NCI-H526 (cell line): ENCODE results near the gene IL17A.
"Not testable (repeated sequence)": the region's sequence is repeated elsewhere in the genome, so short reads cannot be mapped to it uniquely, and the experiment has no call there.

ENCODE experiments used
- DNase-seq, 2 experiments: peaks; one replicate each; lab custom pipeline; 2025; lab: John Stamatoyannopoulos, UW

IL17A gene

DNA sequence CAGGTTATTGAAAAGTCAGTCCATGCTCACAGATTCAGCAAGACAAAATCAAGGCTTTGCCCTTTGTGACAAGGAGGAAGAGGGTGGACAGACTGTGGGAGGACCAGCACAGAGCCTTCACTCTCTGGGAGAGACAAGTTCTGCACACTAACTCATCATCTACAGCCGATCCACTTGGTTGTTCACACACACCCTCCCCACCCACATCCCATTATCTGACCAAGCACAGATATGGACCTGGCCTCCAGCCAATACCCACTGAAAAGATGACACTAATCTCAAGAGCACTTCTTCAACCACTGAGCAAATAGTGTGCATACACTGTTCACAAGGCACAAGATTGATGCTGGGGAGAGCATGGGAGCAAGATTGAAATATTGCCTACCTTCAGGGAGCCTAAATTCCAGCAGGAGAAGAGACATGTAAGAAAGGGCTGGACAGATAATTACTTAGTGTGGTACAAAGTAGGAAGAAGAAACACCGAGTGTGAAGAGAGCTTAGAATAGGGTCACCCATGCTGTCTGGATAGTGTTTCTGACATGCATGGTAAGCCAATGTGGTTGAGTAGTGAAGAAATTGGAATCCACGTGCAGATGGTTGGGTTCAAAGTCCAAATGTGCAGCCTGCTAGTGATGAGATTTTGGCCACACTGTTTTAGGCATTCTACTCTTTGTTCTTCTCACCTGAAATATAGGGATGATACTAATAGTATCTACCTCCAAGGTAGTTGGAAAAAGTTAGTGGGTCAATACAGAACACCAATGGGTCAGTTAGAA lies 21.7 kb upstream of the IL17A start:
- DNase-seq = no peak

DNA sequence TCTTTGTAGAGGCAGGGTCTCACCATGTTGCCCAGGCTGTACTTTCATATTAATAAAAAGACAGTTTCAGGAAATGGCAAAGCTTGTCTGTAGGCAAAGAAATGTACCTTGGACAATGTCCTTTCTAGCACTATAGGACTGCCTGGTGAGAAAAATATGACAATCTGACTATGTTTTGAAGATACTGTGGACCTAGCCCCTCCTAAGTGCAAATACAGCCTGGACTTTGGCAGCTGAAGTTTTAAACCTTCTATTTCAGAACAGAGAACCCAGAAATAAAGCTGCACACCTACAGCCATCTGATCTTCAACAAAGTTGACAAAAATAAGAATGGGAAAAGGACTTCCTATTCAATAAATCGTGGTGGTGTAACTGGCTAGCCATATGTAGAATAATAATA lies 18.9 kb upstream of the IL17A start:
- DNase-seq = no peak

DNA sequence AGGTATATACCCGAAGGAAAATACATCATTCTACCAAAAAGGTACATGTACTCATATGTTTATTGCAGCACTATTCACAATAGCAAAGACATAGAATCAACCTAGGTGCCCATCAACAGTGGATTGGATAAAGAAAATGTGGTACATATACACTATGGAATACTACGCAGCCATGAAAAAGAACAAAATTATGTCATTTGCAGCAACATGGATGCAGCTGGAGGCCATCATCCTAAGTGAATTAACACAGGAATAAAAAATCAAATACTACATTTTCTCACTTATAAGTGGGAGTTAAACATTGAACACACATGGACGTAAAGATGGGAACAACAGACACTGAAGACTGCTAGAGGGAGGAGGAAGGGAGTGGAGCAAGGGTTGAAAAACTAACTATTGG lies 17.8 kb upstream of the IL17A start:
- not testable (repeated sequence) for DNase-seq

DNA sequence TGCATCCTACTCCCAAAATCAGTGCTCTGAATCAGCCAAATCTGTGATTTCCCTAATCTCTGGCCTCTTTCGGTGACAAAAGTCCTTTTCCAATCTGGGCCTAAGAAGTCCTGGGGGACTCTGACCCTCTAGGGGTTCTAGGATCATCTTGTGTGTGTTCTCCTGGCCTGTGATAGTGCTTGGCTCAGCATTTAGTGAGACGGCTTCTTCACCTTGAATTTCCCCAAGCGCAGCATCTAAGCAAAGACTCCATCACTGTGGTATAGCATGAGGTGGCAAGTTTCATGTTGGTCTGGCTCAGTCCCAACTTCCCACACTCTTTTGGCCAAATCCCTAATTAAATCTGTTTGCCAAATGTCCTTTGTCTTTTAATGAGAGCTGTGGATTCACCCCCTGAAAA lies 12.1 kb upstream of the IL17A start:
- DNase-seq = no peak

DNA sequence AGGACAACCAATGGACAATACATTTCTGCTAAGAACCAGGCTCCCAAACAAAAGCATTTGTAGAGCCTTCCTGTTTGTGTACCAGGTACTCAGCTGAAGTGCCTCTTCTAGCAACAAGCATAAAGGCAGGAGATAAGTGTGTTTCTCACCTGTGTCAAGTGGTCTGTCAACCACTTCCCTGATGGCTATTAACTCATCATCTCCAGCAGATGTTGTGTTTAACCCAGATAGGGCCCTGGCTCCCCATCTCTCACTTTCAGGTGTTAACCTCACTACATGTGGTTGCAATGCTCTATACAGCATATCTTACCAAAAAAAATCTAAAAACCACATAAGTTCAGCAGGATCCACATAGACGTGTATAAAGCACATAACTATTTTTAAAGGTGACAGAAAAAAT lies 9.6 kb upstream of the IL17A start:
- DNase-seq = no peak

DNA sequence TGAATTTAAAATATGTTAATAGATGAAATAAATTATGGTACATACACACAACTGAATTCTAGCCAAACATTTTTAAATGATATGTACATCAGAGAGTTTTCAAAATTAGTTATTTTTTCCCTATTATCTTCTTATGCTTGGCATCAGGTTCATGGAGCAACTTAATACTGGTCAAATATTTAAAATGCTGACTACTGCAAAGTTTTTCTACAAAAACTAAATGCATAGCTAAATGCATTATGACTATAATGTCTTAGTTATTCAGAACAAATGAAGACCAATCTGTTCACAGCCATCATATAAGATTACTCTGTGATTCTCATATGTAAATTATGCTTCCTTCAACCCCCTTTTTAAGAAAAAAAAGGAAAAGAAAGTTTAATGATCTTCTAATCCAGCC lies 8.2 kb upstream of the IL17A start:
- no peak for DNase-seq

DNA sequence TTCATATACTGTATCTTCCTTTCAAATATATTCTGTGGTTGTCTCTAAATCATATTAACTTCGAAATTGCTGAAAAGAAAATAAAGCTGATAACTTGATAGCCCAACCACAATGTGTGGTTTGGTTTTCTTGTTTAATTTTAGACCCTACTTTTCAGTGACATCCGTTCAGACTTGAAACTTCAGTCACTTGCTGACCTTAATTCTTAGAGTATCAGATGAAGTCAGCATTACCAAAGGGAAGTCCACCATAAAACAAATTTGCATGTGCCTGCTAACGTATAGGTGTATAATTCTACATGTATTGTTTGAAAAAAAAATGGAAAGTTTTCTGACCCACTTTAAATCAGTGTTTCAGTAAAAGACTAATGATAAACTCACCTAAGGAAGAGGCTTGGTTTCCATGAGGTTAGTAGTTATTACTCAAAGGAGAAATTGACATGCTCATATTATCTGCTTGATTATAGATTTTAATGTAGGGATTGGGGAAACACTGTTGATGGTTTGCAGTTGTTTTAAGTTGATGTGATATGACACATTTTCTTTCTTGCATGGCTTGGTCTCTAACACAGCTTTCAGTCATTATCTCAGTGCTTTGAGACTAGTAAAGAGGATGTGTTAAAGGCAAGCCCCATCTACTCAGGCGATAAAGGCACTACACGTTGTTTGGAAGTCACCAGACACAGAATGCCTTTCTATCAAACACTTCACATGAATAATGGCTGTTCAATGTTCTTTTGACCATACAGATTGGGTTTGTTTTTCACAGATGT lies 5.2 kb upstream of the IL17A start:
- DNase-seq = no peak

DNA sequence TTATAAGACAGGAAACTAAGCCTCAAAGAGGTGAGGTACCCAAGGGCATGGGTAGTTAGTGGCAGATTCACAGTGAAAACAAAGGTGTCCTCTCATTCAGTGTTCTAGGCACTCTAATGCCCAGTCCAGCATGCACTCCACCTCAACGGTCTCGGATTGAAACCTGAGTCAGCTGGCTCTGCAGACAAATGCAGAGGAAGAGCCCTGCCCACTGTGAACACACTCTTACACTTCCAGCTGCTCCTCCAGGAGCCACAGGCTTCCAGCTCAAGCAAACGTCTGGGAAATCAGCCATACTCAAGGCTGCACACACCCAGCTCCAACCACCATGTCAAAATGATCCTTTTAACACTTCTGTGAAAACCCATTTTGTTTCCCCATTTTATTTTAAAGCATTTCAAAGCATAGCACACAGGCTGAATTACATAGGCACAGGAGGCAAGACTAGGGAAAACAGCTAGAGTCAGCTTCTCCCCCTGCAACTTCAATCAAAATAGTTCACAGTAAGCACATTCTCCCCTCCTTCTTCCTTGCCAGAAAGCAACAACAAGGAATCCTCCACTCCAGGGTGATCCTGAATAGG lies 3.0 kb upstream of the IL17A start:
- DNase-seq = no peak

DNA sequence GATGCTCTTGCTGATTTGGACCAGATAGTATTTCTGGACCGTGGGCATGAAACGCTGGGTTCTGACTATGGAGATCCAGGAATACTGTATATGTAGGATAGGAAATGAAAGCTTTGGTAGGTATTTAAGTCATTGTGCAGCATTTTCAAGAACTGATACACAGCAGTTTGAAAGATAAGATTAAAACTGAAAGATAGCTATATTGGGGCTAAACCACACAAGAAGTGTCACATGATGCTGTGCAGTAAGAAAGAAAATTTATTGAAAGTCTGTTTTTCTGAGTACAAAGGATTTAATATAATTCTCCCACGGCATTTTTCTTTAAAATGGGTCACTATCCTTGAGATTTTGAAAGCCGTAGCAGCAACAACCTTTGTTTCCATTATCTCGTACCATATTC lies 305 bp downstream of the IL17A start:
- no peak for DNase-seq

DNA sequence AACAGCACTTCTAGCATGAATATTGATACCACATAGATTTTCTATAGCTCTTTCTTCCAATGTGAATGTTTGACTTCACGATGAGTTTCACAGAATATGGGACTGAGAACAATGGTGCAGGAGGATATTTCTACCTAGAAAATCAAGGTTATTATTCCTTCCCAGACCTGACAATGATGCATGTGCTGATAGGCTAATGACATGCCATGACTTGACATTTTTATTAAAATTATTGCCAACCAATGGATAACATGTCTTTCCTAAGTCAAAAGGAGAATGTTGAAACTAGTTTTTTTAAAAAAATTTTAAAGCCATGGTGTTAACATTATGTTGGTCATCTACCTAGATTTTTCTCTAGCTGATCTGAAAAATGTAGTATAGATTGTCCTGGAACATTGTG lies 923 bp downstream of the IL17A start:
- no peak for DNase-seq

DNA sequence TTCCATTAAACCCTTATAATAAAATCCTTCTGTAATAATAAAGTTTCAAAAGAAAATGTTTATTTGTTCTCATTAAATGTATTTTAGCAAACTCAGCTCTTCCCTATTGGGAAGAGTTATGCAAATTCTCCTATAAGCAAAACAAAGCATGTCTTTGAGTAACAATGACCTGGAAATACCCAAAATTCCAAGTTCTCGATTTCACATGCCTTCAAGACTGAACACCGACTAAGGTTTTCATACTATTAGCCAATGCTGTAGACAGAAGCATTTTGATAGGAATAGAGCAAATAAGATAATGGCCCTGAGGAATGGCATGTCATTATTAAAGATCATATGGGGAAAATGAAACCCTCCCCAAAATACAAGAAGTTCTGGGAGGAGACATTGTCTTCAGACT lies 3.8 kb downstream of the IL17A start:
- DNase-seq = no peak

DNA sequence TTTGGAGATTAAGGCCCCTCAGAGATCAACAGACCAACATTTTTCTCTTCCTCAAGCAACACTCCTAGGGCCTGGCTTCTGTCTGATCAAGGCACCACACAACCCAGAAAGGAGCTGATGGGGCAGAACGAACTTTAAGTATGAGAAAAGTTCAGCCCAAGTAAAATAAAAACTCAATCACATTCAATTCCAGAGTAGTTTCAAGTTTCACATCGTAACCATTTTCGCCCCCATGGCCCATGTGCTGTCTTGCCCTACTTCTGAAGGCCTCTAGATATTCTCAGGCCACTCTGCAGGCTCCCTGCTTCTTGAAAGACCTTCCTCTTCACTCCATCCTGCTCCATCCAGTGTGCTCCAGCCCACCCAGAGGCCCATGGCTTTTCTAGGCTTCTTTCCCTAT lies 4.2 kb downstream of the IL17A start:
- DNase-seq = no peak

DNA sequence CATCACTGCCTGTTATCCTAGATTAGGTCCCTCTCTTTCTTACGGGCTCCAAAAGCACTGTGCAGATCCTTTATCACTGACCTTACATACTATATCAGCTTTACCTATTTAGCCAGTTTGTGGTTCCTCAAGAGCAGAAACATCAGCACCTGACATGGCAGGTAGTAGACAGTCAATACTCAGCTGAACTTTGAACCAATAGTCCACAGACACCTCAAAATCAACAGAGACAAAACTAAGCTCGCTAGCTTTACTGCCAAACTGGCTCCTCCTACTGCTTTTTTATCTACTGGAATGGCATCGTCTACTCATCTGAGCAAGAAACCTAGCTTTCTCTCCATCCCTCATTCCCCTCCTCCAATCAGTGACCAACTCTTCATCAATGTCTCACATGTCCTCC lies 5.6 kb downstream of the IL17A start:
- no peak for DNase-seq

DNA sequence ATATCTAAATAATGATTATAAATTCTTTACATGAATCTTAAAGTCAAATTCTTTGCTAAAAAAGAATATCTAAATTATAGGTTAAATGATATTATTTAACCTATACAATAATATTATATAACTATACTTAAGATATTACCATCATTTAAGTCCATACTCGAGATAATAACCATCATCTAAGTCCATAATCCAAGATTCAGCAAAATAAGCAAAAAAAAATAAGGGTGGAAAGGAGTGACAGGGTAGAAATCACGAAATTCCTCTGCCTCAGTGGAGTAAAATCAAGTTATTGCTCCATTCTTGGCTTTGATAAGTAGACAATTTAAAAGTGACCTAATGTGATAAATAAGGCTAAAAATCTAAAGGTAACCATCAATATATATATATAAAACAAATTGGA lies 9.7 kb downstream of the IL17A start:
- DNase-seq = no peak

DNA sequence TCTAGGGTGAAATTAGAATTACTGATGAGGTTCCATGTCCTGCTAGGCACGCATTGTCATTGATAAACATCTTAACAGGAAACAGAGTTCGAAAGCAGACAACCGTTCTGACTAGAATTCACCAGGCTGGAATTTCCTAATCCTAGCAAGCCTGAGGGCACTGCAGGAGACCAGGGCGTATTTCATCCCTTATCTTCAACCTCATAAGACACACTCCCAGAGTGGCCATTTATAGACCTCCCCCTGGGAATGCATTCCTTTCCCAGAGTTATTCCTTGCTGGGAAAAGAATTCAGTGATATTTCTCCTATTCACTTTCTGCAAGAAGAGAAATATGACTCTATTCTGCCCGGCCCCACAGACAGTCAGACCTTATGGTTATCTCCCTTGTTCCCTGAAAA lies 13.9 kb downstream of the IL17A start:
- not testable (repeated sequence) for DNase-seq

DNA sequence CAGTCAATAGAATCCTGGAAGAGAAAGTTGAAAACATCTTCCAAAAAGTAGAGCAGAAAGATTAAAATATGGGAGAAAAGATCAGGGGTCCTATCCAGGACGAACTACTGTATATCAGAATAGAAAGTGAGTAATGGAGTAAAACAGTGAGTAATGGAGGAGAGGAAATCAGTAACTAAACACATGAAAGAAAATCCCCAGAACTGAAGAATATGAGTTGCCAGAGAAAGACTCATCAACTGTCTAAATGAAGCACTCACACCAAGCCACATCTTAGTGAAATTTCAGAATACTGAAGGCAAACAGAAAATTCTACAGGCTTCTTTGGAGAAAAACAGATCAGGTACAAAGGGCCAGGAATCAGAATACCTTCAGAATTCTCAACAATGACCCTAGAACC lies 14.9 kb downstream of the IL17A start:
- DNase-seq = no peak

DNA sequence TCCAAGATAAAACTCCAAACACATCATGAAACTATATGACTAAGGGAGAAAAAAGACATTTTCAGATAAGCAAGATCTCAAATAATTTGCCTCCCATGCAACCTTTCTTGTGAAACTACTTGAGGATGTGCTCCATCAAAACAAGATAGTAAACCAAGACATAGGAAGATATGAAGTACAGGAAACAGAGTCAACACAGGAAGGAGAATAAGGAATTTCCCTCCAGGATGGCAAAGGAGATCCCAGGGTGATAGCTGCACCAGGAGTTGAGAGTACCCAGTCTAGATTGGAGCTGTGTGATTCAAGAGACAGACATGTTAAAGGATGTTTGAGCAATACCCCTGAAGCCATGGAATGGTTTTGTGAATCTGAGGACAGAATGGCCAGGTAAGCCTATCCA lies 15.3 kb downstream of the IL17A start:
- DNase-seq = no peak

DNA sequence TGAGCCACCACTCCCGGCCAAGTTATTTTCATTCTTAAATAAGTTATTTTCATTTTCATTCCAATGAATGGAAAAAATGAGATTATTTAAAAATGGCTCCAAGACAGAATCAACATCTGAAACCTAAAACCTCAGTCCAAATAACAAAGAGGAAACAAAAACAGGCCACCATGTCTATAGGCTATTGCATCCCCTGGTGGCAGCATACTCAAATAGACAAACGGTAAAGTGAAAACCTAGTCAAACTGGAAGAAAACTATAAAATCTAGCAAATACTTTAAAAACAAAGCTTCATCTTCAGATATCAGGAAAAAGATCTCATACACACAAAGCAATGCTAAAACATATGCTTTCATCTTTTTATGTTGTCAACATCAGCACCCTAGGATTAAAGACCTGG lies 20.9 kb downstream of the IL17A start:
- DNase-seq = no peak

DNA sequence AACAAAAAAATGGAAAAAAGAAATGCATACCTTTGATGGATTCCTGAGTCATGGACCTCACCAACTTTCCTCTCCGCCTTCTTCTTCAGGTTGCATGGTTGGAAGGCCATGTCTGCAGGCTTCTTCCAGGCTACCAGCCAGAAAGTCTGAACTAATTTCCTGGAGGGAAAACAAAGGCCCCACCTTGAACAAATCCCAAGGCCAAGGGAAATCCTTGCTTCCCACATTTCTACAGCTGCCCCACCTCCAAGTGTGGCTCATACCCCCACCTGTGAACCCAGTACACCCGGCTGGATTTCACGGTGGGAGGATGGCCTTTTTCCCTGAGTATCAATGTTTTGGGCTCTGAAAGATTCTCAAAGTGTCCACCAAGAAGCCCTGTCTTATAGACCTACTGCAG lies 22.4 kb downstream of the IL17A start:
- no peak for DNase-seq

DNA sequence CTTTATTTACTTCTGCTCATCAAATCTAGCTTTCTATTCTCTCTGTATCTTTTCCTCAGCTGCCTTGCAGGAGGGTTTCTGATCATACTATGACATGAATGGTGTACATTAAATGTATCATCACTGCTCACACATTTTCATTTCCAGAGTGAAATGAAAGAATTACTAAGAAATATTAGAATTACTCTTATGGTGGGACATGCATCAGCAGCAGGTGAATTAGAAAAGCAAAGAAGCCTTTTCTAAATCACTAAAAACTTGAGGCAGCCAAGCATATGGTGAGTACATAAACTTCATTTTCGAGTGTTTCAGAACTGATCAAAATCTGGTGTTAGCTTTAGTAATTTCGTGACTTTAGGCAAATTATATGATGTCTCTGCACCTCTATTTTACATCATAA lies 23.6 kb downstream of the IL17A start:
- DNase-seq = no peak

DNA sequence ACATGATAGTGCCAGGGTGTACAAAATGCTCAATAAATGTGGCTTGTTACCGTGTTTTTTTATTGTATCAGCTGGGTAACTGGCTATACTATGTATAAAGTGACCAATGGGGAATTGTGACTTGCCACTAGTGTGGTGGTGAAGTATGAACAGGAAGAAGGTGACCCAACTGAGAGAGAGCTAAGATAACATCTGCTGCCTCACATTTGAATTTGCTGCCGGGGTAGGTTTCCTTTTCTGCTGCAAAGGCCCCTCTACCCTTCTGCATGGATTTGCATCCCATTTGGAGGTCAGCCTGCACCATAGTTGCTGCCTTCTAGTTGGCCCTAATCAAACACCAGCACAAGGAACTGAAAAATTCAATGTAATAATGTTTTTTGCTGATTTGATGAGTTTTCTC lies 24.1 kb downstream of the IL17A start:
- peak; percentile 15 to 53 for DNase-seq

DNA sequence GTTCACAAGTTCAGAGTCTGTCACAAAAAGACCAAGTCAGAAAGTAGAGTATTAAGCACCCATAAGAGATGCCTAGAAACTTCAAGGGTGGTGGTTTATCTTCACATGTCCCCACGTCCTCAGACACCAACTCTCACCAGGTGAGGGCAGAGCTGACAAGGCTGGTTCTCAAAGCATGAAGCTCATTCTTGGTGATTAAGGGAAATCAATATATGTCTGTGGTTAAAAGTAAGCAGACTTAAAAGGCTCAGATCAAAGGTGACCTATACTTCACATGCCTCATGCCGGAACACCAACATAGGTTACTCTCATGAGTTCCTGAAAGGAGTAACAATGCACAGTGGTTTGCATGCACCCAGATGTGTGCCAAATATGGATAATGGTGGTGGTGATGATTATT lies 27.0 kb downstream of the IL17A start:
- no peak for DNase-seq

DNA sequence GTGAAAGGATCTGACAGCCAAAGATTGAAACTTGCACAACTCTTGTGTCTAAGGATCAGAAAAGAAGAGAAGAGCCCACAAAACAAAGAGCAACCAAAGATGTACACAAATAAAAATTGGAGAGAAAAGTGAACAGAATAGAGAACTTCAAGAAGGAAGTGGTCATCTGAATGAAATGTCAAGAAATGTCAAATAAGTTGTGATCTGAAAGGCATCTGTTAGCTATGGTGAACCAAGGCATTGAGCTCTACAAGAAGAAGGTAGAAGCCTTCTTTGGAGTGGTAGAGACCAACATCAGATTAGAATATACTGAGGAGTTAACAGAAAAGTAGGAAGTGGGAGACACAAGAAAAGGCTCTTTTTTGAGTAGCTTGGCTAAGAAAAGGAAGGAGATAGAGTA lies 29.6 kb downstream of the IL17A start:
- no peak for DNase-seq
